Embryonic facial prominence (tissue), 1 donor: ENCODE measurements around the gene SUPT4H1.

ENCODE experiments used
- DNase-seq: peaks from one replicate; pipeline ENCODE4 v3.0.0-alpha.2; 2016; ENCODE audit errors: extremely low spot score

SUPT4H1 gene

GRCh38 chr17:58306131-58306951 lies 45.7 kb downstream of the SUPT4H1 start:
- no peak for DNase-seq

GRCh38 chr17:58305626-58306025 lies 46.4 kb downstream of the SUPT4H1 start:
- no peak for DNase-seq

GRCh38 chr17:58304750-58305486 lies 47.1 kb downstream of the SUPT4H1 start:
- DNase-seq = no peak

GRCh38 chr17:58303971-58304749 lies 47.8 kb downstream of the SUPT4H1 start:
- DNase-seq = no peak

- no peak for DNase-seq
Observed at GRCh38 chr17:58302919-58303585, 48.9 kb downstream of the SUPT4H1 start.

GRCh38 chr17:58302171-58302918 lies 49.7 kb downstream of the SUPT4H1 start:
- DNase-seq = no peak

GRCh38 chr17:58301504-58302150 lies 50.4 kb downstream of the SUPT4H1 start:
- no peak for DNase-seq

- DNase-seq = no peak
Observed at GRCh38 chr17:58300336-58300735, 51.7 kb downstream of the SUPT4H1 start.
